Spinal cord (tissue), 10 donors: Measurements from ENCODE around the gene SNRPA1. TPM values are rescaled to one million over a fixed set of nuclear protein-coding genes. Genes with fewer than 3 reads are reported as not detected.

ENCODE experiments used
- DNase-seq, 6 donors: peaks; one replicate each; pipeline versions ENCODE4 v3.0.0 to v3.0.0-alpha.2; 2013 to 2015; ENCODE audit warnings: low spot score in 6 of 6, low read depth in 4 of 6
- H3K27ac ChIP-seq: one replicate; pipeline ENCODE4 v1.5.1; 2013; ENCODE audit warnings: low read depth, low read length, control low read depth
- H3K27me3 ChIP-seq: one replicate; pipeline ENCODE4 v1.6.1; 2013; ENCODE audit warnings: low read length; ENCODE audit not compliant: control insufficient read depth, insufficient read depth
- H3K36me3 ChIP-seq: one replicate; pipeline ENCODE4 v1.6.1; 2013; ENCODE audit warnings: low read length; ENCODE audit not compliant: control insufficient read depth, insufficient read depth
- H3K4me1 ChIP-seq: one replicate; pipeline ENCODE4 v1.6.1; 2013; ENCODE audit warnings: low read length; ENCODE audit not compliant: control insufficient read depth, insufficient read depth
- H3K4me3 ChIP-seq: one replicate; pipeline ENCODE4 v1.5.1; 2013; ENCODE audit warnings: low read depth, low read length, control low read depth
- H3K9me3 ChIP-seq: one replicate; pipeline ENCODE4 v1.6.1; 2013; ENCODE audit warnings: low read length; ENCODE audit not compliant: control insufficient read depth, insufficient read depth
- WGBS: methylation state at CpG from one replicate; pipeline ENCODE4 v1.1.5; 2013; ENCODE audit warnings: missing lambda C conversion rate; ENCODE audit not compliant: insufficient coverage; 5-methylcytosine and 5-hydroxymethylcytosine counted together
- polyA plus RNA-seq, 2 donors: library from polyadenylated mRNA; unstranded; fragments of 120-200 nt; gene quantifications; one replicate each; pipeline ENCODE4 v1.2.1, GENCODE V29; 2013; ENCODE audit not compliant: insufficient read length in 2 of 2
- total RNA-seq, 2 donors: library from RNA; depleted of rRNA in 1 of 2; stranded (reverse); fragments of 120-200 nt in 1 of 2; fragments of >200 nt in 1 of 2; gene quantifications; one replicate each; pipeline versions ENCODE4 v1.2.3 to v1.2.4, GENCODE V29; 2013 to 2014
- donor health status: healthy.

SNRPA1 gene
- total and polyA plus RNA-seq, 4 donors = 23.6 to 53.9 (median 37.1) TPM

- no peaks in the 10 kb centered on the region for H3K9me3 ChIP-seq
- peak in 1 of 6 donors; percentile 55 for DNase-seq
- peaks cover 8% of the 10 kb centered on the region for H3K36me3 ChIP-seq
- no peak overlapping the region for H3K27ac ChIP-seq
- H3K4me1 ChIP-seq = peaks cover 9% of the 10 kb centered on the region
- no peak overlapping the region for H3K4me3 ChIP-seq
- 83% methylated on average over 17 of the region's 21 CpGs for WGBS
- no peaks in the 10 kb centered on the region for H3K27me3 ChIP-seq
Measured at GRCh38 chr15:101322016-101322695, 27.1 kb upstream of the SNRPA1 start.

DNA sequence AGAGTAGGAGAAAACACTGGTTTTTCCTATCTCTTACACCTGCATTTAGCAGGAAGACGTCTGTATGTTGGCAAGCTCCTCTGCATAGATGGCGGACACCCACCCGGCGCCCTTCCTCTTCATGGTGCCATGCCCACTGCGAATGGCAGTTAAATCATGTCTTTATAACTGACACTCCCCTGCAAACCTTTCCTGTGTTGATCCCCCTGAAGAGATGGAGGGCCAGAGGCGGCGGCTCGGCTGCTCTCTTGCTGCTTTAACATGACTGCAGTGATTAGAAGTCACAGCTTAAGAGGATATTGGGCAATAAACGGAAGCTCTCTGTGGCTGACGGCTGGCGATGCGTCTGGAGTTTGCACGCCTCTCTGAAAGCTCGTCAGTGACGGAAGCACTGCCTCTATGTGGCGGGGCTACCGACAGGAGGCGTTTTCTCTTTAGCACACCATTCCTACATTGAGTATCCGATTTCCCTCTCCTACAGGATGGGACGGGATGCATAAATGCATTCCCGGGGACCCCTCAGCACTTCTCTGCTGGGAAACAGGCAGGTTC, 25.5 kb upstream of the SNRPA1 start:
- Histone ChIP-seq H3K27me3 (no peaks in the 10 kb centered on the region), H3K4me1 (peaks cover 9% of the 10 kb centered on the region), H3K36me3 (peaks cover 8% of the 10 kb centered on the region), H3K27ac (no peak overlapping the region), H3K9me3 (no peaks in the 10 kb centered on the region), H3K4me3 (no peak overlapping the region)
- WGBS = 43% methylated on average over 20 of the region's 21 CpGs
- peak in 2 of 6 donors; percentile 10 to 65 for DNase-seq

- Histone ChIP-seq H3K27ac (no peak overlapping the region), H3K4me1 (peaks cover 9% of the 10 kb centered on the region), H3K27me3 (no peaks in the 10 kb centered on the region), H3K36me3 (peaks cover 6% of the 10 kb centered on the region), H3K9me3 (no peaks in the 10 kb centered on the region), H3K4me3 (no peak overlapping the region)
- peak in 1 of 6 donors; percentile 83 for DNase-seq
- 52% methylated on average over 7 of the region's 7 CpGs for WGBS
Measured at GRCh38 chr15:101318839-101319238, 23.8 kb upstream of the SNRPA1 start.

- Histone ChIP-seq H3K4me3 (no peak overlapping the region), H3K27ac (no peak overlapping the region), H3K9me3 (no peaks in the 10 kb centered on the region), H3K4me1 (peaks cover 9% of the 10 kb centered on the region), H3K27me3 (no peaks in the 10 kb centered on the region), H3K36me3 (peaks cover 6% of the 10 kb centered on the region)
- no peak for DNase-seq
- WGBS = 93% methylated on average over 16 of the region's 20 CpGs
Measured at GRCh38 chr15:101318147-101318819, 23.2 kb upstream of the SNRPA1 start.

GRCh38 chr15:101317336-101317872, 22.4 kb upstream of the SNRPA1 start:
- Histone ChIP-seq H3K9me3 (no peaks in the 10 kb centered on the region), H3K36me3 (peaks cover 6% of the 10 kb centered on the region), H3K27me3 (no peaks in the 10 kb centered on the region), H3K4me1 (peaks cover 9% of the 10 kb centered on the region), H3K27ac (no peak overlapping the region), H3K4me3 (no peak overlapping the region)
- 50% methylated on average over 1 of the region's 6 CpGs for WGBS
- peak in 2 of 6 donors; percentile 14 to 51 for DNase-seq

GRCh38 chr15:101316529-101316928, 21.5 kb upstream of the SNRPA1 start:
- Histone ChIP-seq H3K27ac (no peak overlapping the region), H3K9me3 (no peaks in the 10 kb centered on the region), H3K4me1 (peaks cover 9% of the 10 kb centered on the region), H3K4me3 (no peak overlapping the region), H3K27me3 (no peaks in the 10 kb centered on the region), H3K36me3 (peaks cover 6% of the 10 kb centered on the region)
- no peak for DNase-seq
- 83% methylated on average over 5 of the region's 5 CpGs for WGBS

DNA sequence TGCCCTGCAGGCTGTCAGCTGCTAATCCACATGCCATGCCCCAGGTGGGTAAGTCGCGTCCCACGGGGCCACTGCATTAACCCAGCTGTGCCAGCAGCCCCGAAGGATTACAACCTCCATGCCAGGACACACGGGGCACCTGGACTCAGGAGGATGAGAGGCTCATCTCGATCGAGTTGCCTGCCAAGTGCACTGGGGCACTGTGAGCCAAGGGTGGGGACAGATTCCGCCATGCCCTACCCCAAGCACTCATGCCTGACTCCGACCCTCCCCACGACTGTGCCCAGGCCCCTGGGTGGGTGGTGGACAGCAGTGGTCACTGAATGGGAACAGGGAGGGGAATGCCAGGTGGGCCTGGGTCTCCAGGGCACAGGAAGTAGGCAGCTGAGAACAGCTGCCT, 20.7 kb upstream of the SNRPA1 start:
- 93% methylated on average over 8 of the region's 10 CpGs for WGBS
- H3K27me3 ChIP-seq = no peaks in the 10 kb centered on the region
- no peak overlapping the region for H3K4me3 ChIP-seq
- H3K9me3 ChIP-seq = no peaks in the 10 kb centered on the region
- no peak overlapping the region for H3K27ac ChIP-seq
- peaks cover 6% of the 10 kb centered on the region for H3K36me3 ChIP-seq
- peaks cover 4% of the 10 kb centered on the region for H3K4me1 ChIP-seq
- DNase-seq = no peak

- no peak for DNase-seq
- Histone ChIP-seq H3K4me1 (peaks cover 4% of the 10 kb centered on the region), H3K27me3 (no peaks in the 10 kb centered on the region), H3K36me3 (peaks cover 12% of the 10 kb centered on the region), H3K27ac (no peak overlapping the region), H3K4me3 (no peak overlapping the region), H3K9me3 (no peaks in the 10 kb centered on the region)
- WGBS = 93% methylated on average over 11 of the region's 19 CpGs
Measured at GRCh38 chr15:101314336-101315125, 19.5 kb upstream of the SNRPA1 start.

- peaks cover 11% of the 10 kb centered on the region for H3K36me3 ChIP-seq
- 79% methylated on average over 21 of the region's 21 CpGs for whole genome bisulfite sequencing
- no peak for DNase-seq
- no peak overlapping the region for H3K27ac ChIP-seq
- no peak overlapping the region for H3K4me3 ChIP-seq
- H3K27me3 ChIP-seq = no peaks in the 10 kb centered on the region
- H3K9me3 ChIP-seq = no peaks in the 10 kb centered on the region
- peaks cover 4% of the 10 kb centered on the region for H3K4me1 ChIP-seq
Measured at GRCh38 chr15:101313041-101313761, 18.2 kb upstream of the SNRPA1 start.
